ENCODE results near the gene DMPK.
A peak's percentile ranks its signal among the peaks of the same experiment; 100 is the strongest.

DMPK gene

GRCh38 chr19:45785781-45786532 is 3.7 kb upstream of the DMPK start:
- DNase-seq (ENCODE audit: extremely low read depth, low read depth) = no peak
- no peak for TF ChIP-seq CTCF (IDR thresholded peaks at IDR 0.05; ENCODE audit: low read depth, low read length, missing control alignments)
- H3K4me3 ChIP-seq (replicated peaks; ENCODE audit: low read depth, low read length) = no peak overlapping the region

DNA sequence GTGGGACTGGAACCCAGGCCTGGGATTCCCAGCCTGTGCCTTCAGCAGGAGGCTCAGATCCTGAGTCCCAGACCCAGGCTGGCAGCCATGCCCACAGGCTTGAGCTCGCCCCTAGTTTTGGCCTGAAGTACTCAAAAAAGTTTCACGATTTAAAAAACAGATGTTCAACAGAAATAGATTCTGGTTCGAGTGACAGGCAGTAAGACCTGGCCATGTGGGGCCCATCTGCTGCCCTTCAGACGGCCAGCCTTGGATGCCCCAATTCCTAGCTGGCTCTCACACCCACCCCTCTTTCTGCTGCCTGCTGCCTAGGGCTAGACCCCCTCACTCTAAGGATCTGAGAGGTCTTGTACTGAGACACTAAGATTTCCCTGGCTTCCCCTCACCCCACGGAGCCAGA is 2.8 kb upstream of the DMPK start:
- DNase-seq (ENCODE audit: extremely low read depth, low read depth) = no peak
- H3K4me3 ChIP-seq (replicated peaks; ENCODE audit: low read depth, low read length) = no peak overlapping the region
- TF ChIP-seq CTCF (IDR thresholded peaks at IDR 0.05; ENCODE audit: low read depth, low read length, missing control alignments) = no peak

DNA sequence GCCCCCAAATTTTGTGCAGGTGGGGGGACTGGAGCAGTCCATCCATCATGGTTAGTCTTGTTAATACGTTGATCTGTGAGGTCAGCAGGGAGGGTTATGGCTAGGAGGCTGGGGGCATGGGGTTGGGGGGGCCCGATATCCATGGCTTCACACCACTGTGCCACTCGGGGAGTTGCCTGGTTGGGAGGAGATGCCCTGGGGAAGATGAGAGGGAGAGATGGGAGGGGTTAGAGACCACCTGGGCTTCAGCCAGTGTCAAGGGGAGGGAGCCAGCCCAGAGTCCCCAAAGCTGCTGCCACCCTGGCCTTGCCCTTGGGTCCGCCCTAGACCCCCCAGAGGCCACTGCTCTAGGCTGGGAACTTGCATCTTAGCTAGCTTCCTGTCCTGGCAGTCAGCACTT is 1.8 kb upstream of the DMPK start:
- no peak overlapping the region for H3K4me3 ChIP-seq (replicated peaks; ENCODE audit: low read depth, low read length)
- no peak for DNase-seq (ENCODE audit: extremely low read depth, low read depth)
- TF ChIP-seq CTCF (IDR thresholded peaks at IDR 0.05; ENCODE audit: low read depth, low read length, missing control alignments) = no peak

GRCh38 chr19:45782820-45783785 is 813 bp upstream of the DMPK start:
- no peak for DNase-seq (ENCODE audit: extremely low read depth, low read depth)
- TF ChIP-seq CTCF (IDR thresholded peaks at IDR 0.05; ENCODE audit: low read depth, low read length, missing control alignments) = no peak
- H3K4me3 ChIP-seq (replicated peaks; ENCODE audit: low read depth, low read length) = no peak overlapping the region; the same call in 1 of the 2 replicates

- H3K4me3 ChIP-seq (replicated peaks; ENCODE audit: low read depth, low read length) = peak overlapping the region; percentile 25
- DNase-seq (ENCODE audit: extremely low read depth, low read depth) = no peak
- TF ChIP-seq CTCF (IDR thresholded peaks at IDR 0.05; ENCODE audit: low read depth, low read length, missing control alignments) = no peak
These were observed 802 bp downstream of the DMPK start for GRCh38 chr19:45781214-45782161.

All from HFF-Myc (cell line).